Neural progenitor cell (in vitro differentiated cells): ENCODE data around the gene CLEC4E. TPM values are rescaled to one million over a fixed set of nuclear protein-coding genes. Genes with fewer than 3 reads are reported as not detected.

Experiments used
- DNase-seq: peaks from one replicate; pipeline ENCODE4 v3.0.0-alpha.2; 2016; ENCODE audit warnings: low spot score
- H2AFZ ChIP-seq: fragments of 200-600 bp; sonication (generic); replicated peaks from 2 replicates; pipeline ENCODE4 v1.6.1; 2016; ENCODE audit warnings: antibody characterized with exemption
- H3F3A ChIP-seq: fragments of 200-600 bp; sonication (generic); 2 replicates; pipeline ENCODE4 v1.6.1; 2016; ENCODE audit warnings: antibody characterized with exemption, low read depth
- H3K27ac ChIP-seq: fragments of 200-600 bp; sonication (generic); 2 replicates; pipeline ENCODE4 v1.5.1; 2016; ENCODE audit warnings: mild to moderate bottlenecking
- H3K27me3 ChIP-seq: fragments of 200-600 bp; sonication (generic); 2 replicates; pipeline ENCODE4 v1.6.1; 2016; ENCODE audit warnings: mild to moderate bottlenecking, moderate library complexity
- H3K36me3 ChIP-seq: fragments of 200-600 bp; sonication (generic); 2 replicates; pipeline ENCODE4 v1.5.1; 2016
- H3K4me1 ChIP-seq: fragments of 200-600 bp; sonication (generic); 2 replicates; pipeline ENCODE4 v1.6.1; 2016; ENCODE audit warnings: mixed run types
- H3K4me2 ChIP-seq: fragments of 200-600 bp; sonication (generic); 2 replicates; pipeline ENCODE4 v1.6.1; 2016
- H3K4me3 ChIP-seq: fragments of 200-600 bp; sonication (generic); 2 replicates; pipeline ENCODE4 v1.5.1; 2016
- H3K79me2 ChIP-seq: fragments of 200-600 bp; sonication (generic); 2 replicates; pipeline ENCODE4 v1.6.1; 2016; ENCODE audit warnings: low read depth
- H3K9ac ChIP-seq: fragments of 200-600 bp; sonication (generic); 2 replicates; pipeline ENCODE4 v1.6.1; 2016
- H3K9me3 ChIP-seq: fragments of 200-600 bp; sonication (generic); 2 replicates; pipeline ENCODE4 v1.5.1; 2016; ENCODE audit warnings: low read depth
- H4K20me1 ChIP-seq: fragments of 200-600 bp; sonication (generic); 2 replicates; pipeline ENCODE4 v1.6.1; 2016; ENCODE audit warnings: low read depth
- H3K27ac Mint-ChIP-seq: 3 replicates; pipeline ENCODE4 v1.8.0; 2021; ENCODE audit warnings: mixed read lengths
- H3K27me3 Mint-ChIP-seq: 2 replicates; pipeline ENCODE4 v1.8.0; 2022; ENCODE audit warnings: low read depth, mild to moderate bottlenecking, inconsistent platforms, moderate library complexity, mixed read lengths; ENCODE audit not compliant: insufficient read depth
- H3K36me3 Mint-ChIP-seq: 3 replicates; pipeline ENCODE4 v1.8.0; 2021; ENCODE audit warnings: mixed read lengths
- H3K4me1 Mint-ChIP-seq: 3 replicates; pipeline ENCODE4 v1.8.0; 2021; ENCODE audit warnings: mixed read lengths
- H3K4me3 Mint-ChIP-seq: 3 replicates; pipeline ENCODE4 v1.8.0; 2021; ENCODE audit warnings: mild to moderate bottlenecking, moderate library complexity, mixed read lengths
- H3K9me3 Mint-ChIP-seq: 3 replicates; pipeline ENCODE4 v1.8.0; 2020; ENCODE audit warnings: mixed read lengths
- CTCF ChIP-seq: fragments of 200-600 bp; sonication (generic); IDR thresholded peaks from 2 replicates; pipeline ENCODE4 v1.5.1; 2017; ENCODE audit warnings: antibody characterized with exemption, mild to moderate bottlenecking
- EZH2 ChIP-seq: fragments of 200-600 bp; sonication (generic); IDR thresholded peaks from 2 replicates; pipeline ENCODE4 v1.6.1; 2017; ENCODE audit warnings: antibody characterized with exemption, mild to moderate bottlenecking, moderate library complexity
- EZH2phosphoT487 ChIP-seq: fragments of 200-600 bp; sonication (generic); IDR thresholded peaks from 2 replicates; pipeline ENCODE4 v1.6.1; 2017; ENCODE audit warnings: antibody characterized with exemption
- total RNA-seq: library from RNA; depleted of rRNA; stranded (reverse); fragments of >200 nt; gene quantifications from 2 replicates; pipeline ENCODE4 v1.2.3, GENCODE V29; 2015; ENCODE audit warnings: low replicate concordance

The CLEC4E gene
- total RNA-seq, 1 donor from 2014 or later = not detected

GRCh38 chr12:8549381-8549780 lies 8.7 kb upstream of the CLEC4E start:
- H4K20me1 ChIP-seq = no peaks in the 10 kb centered on the region
- H2AFZ ChIP-seq = no peak overlapping the region
- Mint-ChIP-seq H3K4me3 (no peak overlapping the region), H3K27me3 (no peaks in the 10 kb centered on the region), H3K9me3 (no peaks in the 10 kb centered on the region), H3K4me1 (peaks cover 3% of the 10 kb centered on the region), H3K36me3 (no peaks in the 10 kb centered on the region), H3K27ac (no peak overlapping the region)
- H3K4me2 ChIP-seq = no peak overlapping the region
- no peak overlapping the region for H3K27ac ChIP-seq
- H3K4me1 ChIP-seq = no peaks in the 10 kb centered on the region
- no peaks in the 10 kb centered on the region for H3K9me3 ChIP-seq
- H3K79me2 ChIP-seq = no peaks in the 10 kb centered on the region
- H3K9ac ChIP-seq = no peak overlapping the region
- no peaks in the 10 kb centered on the region for H3F3A ChIP-seq
- H3K27me3 ChIP-seq = no peaks in the 10 kb centered on the region
- no peaks in the 10 kb centered on the region for H3K36me3 ChIP-seq
- H3K4me3 ChIP-seq = no peak overlapping the region
- no peak for TF ChIP-seq CTCF
- TF ChIP-seq EZH2phosphoT487 = no peak
- TF ChIP-seq EZH2 = no peak
- no peak for DNase-seq

GRCh38 chr12:8548192-8548591 lies 7.5 kb upstream of the CLEC4E start:
- no peak overlapping the region for H2AFZ ChIP-seq
- Mint-ChIP-seq H3K9me3 (no peaks in the 10 kb centered on the region), H3K4me1 (peaks cover 3% of the 10 kb centered on the region), H3K36me3 (no peaks in the 10 kb centered on the region), H3K27ac (no peak overlapping the region), H3K27me3 (no peaks in the 10 kb centered on the region), H3K4me3 (no peak overlapping the region)
- no peak overlapping the region for H3K4me3 ChIP-seq
- no peak overlapping the region for H3K9ac ChIP-seq
- no peaks in the 10 kb centered on the region for H3K9me3 ChIP-seq
- no peaks in the 10 kb centered on the region for H4K20me1 ChIP-seq
- TF ChIP-seq CTCF = no peak
- TF ChIP-seq EZH2 = no peak
- TF ChIP-seq EZH2phosphoT487 = no peak
- no peaks in the 10 kb centered on the region for H3K79me2 ChIP-seq
- no peaks in the 10 kb centered on the region for H3K27me3 ChIP-seq
- H3K36me3 ChIP-seq = no peaks in the 10 kb centered on the region
- no peak overlapping the region for H3K4me2 ChIP-seq
- DNase-seq = no peak
- H3F3A ChIP-seq = no peaks in the 10 kb centered on the region
- H3K4me1 ChIP-seq = no peaks in the 10 kb centered on the region
- no peak overlapping the region for H3K27ac ChIP-seq

- H3K27ac Mint-ChIP-seq = no peak overlapping the region
- H2AFZ ChIP-seq = no peak overlapping the region
- no peaks in the 10 kb centered on the region for H3K27me3 Mint-ChIP-seq
- H3K4me1 ChIP-seq = no peaks in the 10 kb centered on the region
- H3K27ac ChIP-seq = no peak overlapping the region
- H3K4me3 ChIP-seq = no peak overlapping the region
- H3K79me2 ChIP-seq = no peaks in the 10 kb centered on the region
- H3K4me3 Mint-ChIP-seq = no peak overlapping the region
- no peak overlapping the region for H3K4me2 ChIP-seq
- H3K27me3 ChIP-seq = no peaks in the 10 kb centered on the region
- no peak for DNase-seq
- no peaks in the 10 kb centered on the region for H3K9me3 Mint-ChIP-seq
- H3K36me3 Mint-ChIP-seq = no peaks in the 10 kb centered on the region
- H3K9me3 ChIP-seq = no peaks in the 10 kb centered on the region
- no peaks in the 10 kb centered on the region for H3K36me3 ChIP-seq
- H3K9ac ChIP-seq = no peak overlapping the region
- TF ChIP-seq EZH2phosphoT487 = no peak
- no peak for TF ChIP-seq EZH2
- no peak for TF ChIP-seq CTCF
- no peaks in the 10 kb centered on the region for H3F3A ChIP-seq
- H4K20me1 ChIP-seq = no peaks in the 10 kb centered on the region
- H3K4me1 Mint-ChIP-seq = peaks cover 3% of the 10 kb centered on the region
Observed at GRCh38 chr12:8547645-8548044, 6.9 kb upstream of the CLEC4E start.

- Mint-ChIP-seq H3K4me1 (peaks cover 3% of the 10 kb centered on the region), H3K27me3 (peaks cover 2% of the 10 kb centered on the region), H3K4me3 (no peak overlapping the region), H3K9me3 (peaks cover under 1% of the 10 kb centered on the region), H3K27ac (no peak overlapping the region), H3K36me3 (no peaks in the 10 kb centered on the region)
- H3K36me3 ChIP-seq = no peaks in the 10 kb centered on the region
- no peak overlapping the region for H3K4me3 ChIP-seq
- H3K4me2 ChIP-seq = no peak overlapping the region
- no peaks in the 10 kb centered on the region for H3K4me1 ChIP-seq
- H3K9me3 ChIP-seq = no peaks in the 10 kb centered on the region
- TF ChIP-seq EZH2phosphoT487 (no peak), CTCF (no peak), EZH2 (no peak)
- no peak overlapping the region for H3K27ac ChIP-seq
- no peak for DNase-seq
- H2AFZ ChIP-seq = no peak overlapping the region
- H3K27me3 ChIP-seq = no peaks in the 10 kb centered on the region
- no peaks in the 10 kb centered on the region for H3F3A ChIP-seq
- H3K79me2 ChIP-seq = no peaks in the 10 kb centered on the region
- H3K9ac ChIP-seq = no peak overlapping the region
- H4K20me1 ChIP-seq = no peaks in the 10 kb centered on the region
Observed at GRCh38 chr12:8546591-8546990, 5.9 kb upstream of the CLEC4E start.
